ENCODE data around the gene NEDD8.

Gene NEDD8

DNA sequence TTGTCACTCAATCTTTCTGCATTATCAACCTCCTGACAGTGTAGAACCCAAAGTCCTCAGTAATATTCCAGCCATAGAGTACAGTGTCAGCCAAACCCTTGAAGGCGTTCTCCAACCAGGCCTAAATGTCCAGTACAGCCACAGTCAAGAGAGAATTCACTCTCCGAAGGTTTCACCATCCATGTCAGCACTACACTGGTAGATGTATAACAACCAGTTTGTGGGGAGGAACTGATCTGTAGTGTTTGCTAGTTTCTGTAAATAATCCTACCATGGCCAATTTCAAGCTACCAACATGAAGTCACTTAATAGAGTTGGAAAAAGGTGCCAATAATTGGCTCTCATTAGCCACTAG is 15.8 kb downstream of the NEDD8 start:
- Mint-ChIP-seq H3K9me3 (no peaks in the 10 kb centered on the region), H3K36me3 (ENCODE audit: low read depth) (peaks cover 15% of the 10 kb centered on the region), H3K27me3 (ENCODE audit: low read depth, poor library complexity) (no peaks in the 10 kb centered on the region), H3K27ac (no peak overlapping the region), H3K4me3 (peak overlapping the region; percentile 92), H3K4me1 (peaks cover 37% of the 10 kb centered on the region)
- no peak for DNase-seq
- TF ChIP-seq CTCF (IDR thresholded peaks at IDR 0.05) = no peak

GRCh38 chr14:24215495-24216344 is 16.4 kb downstream of the NEDD8 start, which contains the start of gene MDP1:
Gene MDP1 (minus strand): TSS chr14:24216066. CDS start chr14:24215955, 111 bp downstream.
- H3K27ac Mint-ChIP-seq = peak within 1 kb of the TSS; percentile 98
- H3K4me1 Mint-ChIP-seq = peaks cover 37% of the 10 kb centered on the region
- H3K4me3 Mint-ChIP-seq = peak within 1 kb of the TSS; percentile 92
- DNase-seq = peak; percentile 80
- peaks cover 17% of the 10 kb centered on the region for H3K36me3 Mint-ChIP-seq (ENCODE audit: low read depth)
- no peaks in the 10 kb centered on the region for H3K9me3 Mint-ChIP-seq
- H3K27me3 Mint-ChIP-seq (ENCODE audit: low read depth, poor library complexity) = no peaks in the 10 kb centered on the region
- TF ChIP-seq CTCF (IDR thresholded peaks at IDR 0.05) = peak; percentile 50

DNA sequence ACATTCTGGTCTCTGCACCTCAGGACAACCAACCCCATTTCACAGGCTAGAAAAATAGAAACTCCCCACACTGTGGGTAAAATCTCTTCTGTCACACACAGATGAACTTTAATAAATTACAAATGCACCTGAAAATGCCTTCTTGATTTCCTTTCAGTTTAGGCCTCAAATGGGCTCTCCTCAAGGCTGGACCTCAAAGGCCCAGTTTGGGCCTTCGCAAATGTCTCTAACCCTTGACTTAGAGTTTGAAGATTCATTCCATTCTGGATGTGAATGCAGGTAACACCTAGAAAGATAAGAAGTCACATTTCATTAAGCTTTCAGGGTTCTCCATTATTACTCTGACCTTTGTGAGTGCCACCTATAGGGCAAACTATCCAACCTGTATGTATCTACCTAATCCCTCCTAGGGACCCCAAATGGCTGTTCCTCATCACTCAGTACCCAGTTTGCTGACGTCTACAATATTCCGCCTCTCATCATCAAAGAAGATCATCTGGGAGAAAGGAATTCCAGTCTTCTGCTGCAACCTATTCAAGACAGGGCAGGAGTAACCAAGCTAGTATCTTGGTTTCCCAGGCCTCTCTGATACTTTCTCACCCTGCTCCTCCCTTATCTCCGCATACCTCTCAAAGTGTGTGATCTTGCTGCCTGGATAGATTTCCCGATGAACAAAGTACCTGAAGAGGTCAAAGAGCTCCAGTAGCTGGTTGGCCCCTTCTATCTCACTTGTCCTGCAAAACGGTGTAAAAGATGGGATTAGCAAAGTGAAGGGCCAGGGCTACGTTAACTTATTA is 18.1 kb downstream of the NEDD8 start:
- H3K27ac Mint-ChIP-seq = peak overlapping the region; percentile 98
- peaks cover 37% of the 10 kb centered on the region for H3K4me1 Mint-ChIP-seq
- no peak for DNase-seq
- H3K9me3 Mint-ChIP-seq = no peaks in the 10 kb centered on the region
- H3K4me3 Mint-ChIP-seq = peak overlapping the region; percentile 92
- H3K36me3 Mint-ChIP-seq (ENCODE audit: low read depth) = peaks cover 31% of the 10 kb centered on the region
- no peaks in the 10 kb centered on the region for H3K27me3 Mint-ChIP-seq (ENCODE audit: low read depth, poor library complexity)
- TF ChIP-seq CTCF (IDR thresholded peaks at IDR 0.05) = no peak

DNA sequence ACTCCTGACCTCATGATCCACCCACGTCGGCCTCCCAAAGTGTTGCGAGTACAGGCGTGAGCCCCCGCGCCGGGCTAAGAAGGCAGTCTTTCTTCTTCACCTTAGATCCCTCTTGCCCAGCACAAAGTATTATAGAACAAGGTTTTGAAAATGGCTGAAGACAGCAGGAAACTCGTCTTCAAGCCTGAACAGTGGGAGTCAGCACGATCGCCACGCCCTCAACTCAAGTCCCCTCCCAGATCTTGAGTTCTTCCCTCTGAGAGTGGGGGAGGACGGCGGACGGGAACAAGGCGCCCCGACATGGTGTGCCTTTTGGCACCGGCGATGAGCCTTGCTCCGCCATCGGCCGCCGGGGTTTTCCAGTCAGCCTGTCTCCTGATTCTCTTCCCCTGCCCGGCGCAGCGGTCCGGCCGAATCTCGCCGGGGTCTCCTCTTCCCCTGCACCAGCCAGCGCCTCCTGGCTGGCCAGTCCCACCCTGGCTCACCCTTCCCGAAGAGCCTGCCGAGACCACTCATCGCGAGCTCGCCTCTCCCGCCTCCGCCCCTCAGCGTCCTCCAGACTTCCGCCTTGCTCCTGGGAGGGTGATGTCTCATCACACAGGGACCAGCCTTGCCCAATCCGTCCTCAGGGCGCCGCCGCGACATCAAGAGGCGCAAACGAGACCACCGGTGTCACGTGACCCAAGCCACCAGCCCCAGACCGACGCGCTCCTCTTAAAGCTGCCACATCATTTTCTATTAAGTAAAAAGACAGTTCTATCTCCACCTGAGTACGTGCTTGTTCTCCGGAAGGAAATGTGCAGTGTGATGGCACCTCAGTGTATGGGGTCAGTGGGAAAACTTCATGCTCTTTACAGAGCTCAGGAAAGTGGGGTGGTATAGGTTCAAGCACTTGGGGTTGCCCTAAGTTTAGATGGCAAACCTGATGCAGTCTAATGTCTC is 19.0 kb downstream of the NEDD8 start, which contains the start of gene CHMP4A:
TSS of gene CHMP4A (minus strand) at position 565 of the 942 bp plus-strand sequence. CDS start at position 516, 49 bp downstream.
- H3K27me3 Mint-ChIP-seq (ENCODE audit: low read depth, poor library complexity) = no peaks in the 10 kb centered on the region
- peaks cover 37% of the 10 kb centered on the region for H3K4me1 Mint-ChIP-seq
- H3K4me3 Mint-ChIP-seq = peak within 1 kb of the TSS; percentile 92
- DNase-seq = peak; percentile 93
- no peak for TF ChIP-seq CTCF (IDR thresholded peaks at IDR 0.05)
- H3K27ac Mint-ChIP-seq = peak within 1 kb of the TSS; percentile 98
- no peaks in the 10 kb centered on the region for H3K9me3 Mint-ChIP-seq
- H3K36me3 Mint-ChIP-seq (ENCODE audit: low read depth) = peaks cover 31% of the 10 kb centered on the region

- no peak for DNase-seq
- peaks cover 36% of the 10 kb centered on the region for H3K4me1 Mint-ChIP-seq
- H3K9me3 Mint-ChIP-seq = no peaks in the 10 kb centered on the region
- peaks cover 39% of the 10 kb centered on the region for H3K36me3 Mint-ChIP-seq (ENCODE audit: low read depth)
- peak overlapping the region; percentile 28 for H3K27ac Mint-ChIP-seq
- no peaks in the 10 kb centered on the region for H3K27me3 Mint-ChIP-seq (ENCODE audit: low read depth, poor library complexity)
- no peak overlapping the region for H3K4me3 Mint-ChIP-seq
- no peak for TF ChIP-seq CTCF (IDR thresholded peaks at IDR 0.05)
Observed at GRCh38 chr14:24211311-24211710, 20.9 kb downstream of the NEDD8 start.

Measured in nephron progenitor cell (in vitro differentiated cells).